NCI-H1417 (cell line): ENCODE results near the gene TNS3.

Source experiments
- DNase-seq, 3 experiments: peaks; one replicate each; lab custom pipeline; 2025; lab: John Stamatoyannopoulos, UW

TNS3 gene

DNA sequence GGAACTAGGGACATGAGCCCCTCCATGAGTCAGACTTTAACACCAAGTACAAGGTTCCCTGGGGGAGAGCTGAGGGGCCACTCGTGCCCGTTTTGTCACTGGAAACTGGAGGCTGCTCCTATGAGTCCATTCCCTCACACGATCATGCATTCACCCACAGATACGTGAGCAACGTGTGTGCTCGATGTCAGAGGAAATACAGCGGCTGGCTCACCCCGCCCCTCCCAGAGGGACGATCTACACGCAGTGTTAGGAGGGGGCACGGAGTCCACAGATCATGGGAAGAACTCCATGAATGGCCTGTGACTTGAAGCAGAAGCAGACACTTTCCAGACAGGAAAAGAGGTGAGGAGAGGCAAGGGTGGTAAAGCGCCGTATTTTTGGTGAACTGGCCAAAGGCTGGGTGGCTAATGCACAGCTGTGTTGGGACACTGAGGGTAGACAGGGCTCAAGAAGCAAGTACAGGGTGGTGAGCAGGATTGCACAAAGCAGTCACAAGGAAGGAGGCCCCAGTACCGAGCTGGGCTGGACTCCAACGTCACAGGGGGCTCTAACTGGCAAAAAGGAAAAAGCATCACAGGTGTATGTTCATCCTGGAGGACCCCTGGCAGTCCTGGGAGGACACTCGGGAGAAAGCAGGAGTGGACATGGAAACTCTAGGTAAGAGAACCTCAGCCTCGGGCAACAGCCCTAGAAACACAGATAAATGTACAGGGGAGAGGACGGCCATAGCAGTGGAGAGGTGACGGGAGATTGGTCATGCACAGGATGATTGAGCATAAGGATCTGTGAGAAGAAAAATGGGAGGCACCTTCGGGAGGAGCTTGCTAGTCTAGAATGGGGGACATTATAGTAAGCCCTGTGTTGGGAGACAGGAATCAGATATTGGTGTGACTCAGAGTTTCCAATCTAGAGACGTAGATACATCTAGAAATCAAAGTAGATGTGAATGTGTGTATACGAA, 41.2 kb downstream of the TNS3 start:
- DNase-seq, result no peak

DNA sequence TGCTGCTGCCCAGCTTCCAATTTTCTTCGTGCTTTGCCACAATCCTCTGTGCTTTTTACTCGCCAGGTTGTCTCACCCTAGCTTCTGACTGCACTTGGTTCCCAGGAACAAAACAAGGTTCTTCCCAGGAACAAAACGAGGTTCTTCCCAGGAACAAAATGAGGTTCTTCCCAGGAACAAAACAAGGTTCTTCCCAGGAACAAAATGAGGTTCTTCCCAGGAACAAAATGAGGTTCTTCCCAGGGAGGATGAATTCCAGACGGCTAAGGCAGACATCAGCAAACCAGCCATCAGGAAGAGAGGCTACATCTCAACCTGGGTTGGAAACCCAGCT, 41.9 kb downstream of the TNS3 start:
- DNase-seq, result no peak

DNA sequence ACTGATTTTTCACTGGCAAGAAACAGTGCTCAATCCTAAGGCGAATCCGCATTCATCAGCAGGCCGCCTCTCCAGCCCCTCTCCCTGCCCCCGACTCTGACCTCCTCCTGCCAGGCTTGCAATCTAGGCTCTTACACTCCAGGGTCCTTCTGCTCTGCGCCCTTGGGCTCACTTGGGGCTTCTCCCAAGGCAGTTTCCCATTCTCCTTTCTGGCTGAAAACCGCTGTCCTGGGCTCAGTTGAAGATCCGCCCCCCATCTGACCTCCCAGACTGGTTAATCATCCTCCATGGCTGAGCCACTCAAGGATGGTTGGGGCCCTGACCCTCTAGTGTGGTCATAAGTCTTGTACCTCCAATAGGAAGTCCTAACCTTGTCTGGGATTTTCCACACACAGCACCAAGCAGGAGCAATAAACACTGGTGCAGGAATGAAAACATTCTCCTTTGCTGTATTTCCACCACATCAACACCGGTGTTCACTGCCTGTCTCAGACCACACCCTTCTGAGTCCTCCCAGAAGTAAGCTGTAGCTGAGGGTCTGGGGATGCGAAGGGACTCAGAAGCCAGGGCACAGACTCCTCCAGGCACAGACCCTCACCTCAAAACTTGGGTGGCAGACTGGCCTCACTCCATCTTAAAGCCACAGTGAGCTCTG, 42.4 kb downstream of the TNS3 start:
- no peak for DNase-seq

DNA sequence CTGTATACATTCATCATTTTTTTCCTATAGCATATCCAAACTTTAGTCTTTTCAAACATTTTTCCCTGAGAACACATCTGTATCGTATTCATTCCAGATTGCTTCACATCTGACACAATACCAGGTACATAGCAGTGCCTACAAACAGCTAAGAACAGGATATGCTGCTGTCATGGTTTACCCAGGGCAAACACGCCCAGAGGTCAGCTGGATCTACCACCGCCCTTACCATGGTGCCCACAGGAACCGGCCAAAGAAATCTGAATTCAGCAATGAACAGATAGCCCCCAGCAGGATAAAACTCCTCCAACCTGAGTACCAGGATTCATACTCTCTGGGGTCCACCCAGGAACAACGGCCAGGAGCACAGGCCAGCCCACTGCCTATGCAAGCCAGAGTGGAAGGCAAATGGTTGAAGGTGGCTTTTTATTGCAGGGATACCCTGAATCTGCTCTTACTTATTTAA, 43.0 kb downstream of the TNS3 start:
- no peak for DNase-seq

DNA sequence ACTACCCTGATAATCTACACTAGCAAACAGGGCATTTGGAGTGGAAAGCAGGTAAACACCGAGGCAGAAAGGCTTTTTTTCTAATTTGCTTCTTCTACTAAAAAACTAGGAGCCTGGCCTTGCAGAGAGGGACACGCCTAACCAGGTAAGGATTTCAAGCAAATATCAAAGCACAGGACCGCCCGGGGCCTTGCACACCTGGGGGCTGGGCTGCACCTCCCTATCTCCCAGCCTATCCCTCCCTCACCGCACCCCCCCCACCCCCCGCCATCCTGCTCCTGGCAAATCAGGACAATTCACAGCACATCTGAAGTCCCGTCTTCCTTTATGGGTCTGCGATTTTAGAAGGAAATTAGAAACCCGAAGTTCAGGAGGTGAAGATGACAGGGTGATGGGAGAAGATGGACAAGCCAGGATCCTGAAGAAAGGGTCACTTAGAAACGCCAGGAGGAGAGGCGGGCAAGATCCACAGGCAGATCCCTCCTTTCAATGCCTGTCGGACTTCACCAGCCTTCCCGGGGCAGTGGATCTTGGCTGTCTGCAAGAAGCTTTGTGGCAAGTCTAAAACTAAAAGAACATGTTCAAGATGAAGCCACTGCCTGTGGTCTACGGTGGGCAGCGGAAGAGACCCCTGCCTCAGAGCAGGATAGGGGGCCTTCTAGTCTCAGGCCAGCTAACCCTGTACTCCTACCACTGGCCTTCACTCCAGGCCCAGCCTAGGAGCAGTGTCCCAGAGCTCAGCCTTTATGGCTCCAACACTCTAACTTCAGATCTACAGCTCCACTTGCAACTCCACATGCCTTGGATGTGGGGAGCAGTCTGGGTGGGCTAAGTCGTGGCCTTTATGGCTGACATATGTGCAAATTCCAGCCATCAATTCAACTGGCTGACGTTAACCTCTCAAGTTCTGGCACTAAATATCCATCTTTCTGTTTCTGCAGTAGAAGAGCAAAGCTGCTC, 43.9 kb downstream of the TNS3 start:
- DNase-seq, result no peak

DNA sequence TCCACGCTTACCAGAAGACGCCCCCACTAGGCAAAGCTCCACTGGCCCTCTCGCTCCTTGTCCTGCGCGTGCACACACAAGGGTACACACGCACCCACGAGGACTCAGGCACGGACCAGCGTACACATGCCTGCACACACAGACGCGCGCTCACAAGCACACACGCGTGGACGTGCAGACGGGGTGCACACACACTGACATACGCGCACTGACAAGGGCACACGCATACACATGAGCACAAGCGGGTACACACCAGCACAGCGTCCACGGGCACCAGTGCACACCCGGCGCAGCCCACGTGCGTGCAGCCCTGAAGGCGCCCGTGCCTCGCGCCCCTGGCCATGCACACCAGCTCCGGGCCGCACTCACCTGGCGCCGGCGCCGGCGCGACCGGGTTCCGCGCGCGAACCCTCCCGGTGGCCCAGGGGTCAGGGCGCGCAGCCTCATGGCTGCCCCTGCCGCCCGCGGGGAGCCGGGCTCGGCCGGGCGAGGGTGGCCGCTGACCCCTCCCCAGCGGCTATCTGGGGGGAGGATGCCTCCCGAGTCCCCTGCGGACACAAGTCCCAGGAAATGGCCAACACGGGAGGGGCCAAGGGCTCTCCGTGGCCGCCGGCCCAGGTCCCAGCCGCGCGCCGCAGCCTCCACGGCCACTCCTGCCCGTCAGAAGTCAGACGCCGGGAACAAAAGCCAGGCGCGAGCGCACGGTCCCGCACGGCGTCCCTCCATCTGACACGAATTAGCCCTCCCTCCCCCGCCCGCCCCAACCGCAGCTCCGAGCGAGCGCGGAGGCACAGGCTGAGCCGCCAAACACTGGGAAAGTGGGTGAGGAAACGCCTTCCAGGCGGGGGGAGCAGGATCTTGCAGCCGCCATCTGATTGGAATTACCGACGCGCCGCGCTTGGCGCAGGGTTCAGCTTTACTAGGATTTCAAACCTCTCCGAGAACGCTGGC, 45.0 kb downstream of the TNS3 start:
- DNase-seq, result no peak

DNA sequence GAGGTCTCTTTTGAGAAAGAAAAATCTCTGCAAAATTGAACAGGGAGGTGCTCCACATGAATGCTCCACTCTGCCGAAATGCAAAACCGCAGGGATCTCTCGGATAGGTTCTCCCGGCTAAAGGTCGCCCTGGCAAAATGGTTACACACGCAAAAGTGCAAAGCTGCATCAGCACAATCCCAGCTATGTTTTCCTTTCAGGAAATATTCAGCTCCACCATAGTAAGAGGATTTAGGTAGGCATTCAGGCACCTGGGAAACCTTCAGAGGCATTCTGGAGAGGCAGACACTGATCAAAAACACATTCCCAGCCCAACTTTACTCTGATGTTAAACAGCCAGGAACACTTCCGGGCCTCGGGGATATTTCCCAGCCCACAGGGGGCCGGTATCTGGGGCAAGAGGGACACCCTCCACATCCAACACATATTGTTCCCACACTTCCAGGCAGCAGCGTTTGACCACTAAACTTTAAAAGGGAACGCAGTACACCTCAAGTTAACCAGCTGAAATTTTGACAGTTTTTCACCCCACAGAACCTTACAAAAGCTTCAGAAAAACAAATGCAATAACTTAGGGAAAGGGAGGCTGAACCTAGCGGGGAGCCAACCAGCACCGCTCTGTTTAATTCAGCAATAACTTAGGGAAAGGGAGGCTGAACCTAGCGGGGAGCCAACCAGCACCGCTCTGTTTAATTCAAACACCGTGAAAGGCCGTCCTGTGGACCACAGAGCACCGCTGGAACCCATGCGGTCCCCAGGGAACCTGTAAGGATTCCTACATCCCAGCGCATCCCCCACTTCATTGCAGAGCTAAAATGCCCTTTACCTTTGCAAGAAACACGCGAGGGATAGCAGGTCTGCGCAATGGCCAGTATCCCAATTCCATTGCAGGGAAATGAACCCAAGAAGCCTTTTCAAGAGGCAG, 45.9 kb downstream of the TNS3 start:
- DNase-seq, result no peak

DNA sequence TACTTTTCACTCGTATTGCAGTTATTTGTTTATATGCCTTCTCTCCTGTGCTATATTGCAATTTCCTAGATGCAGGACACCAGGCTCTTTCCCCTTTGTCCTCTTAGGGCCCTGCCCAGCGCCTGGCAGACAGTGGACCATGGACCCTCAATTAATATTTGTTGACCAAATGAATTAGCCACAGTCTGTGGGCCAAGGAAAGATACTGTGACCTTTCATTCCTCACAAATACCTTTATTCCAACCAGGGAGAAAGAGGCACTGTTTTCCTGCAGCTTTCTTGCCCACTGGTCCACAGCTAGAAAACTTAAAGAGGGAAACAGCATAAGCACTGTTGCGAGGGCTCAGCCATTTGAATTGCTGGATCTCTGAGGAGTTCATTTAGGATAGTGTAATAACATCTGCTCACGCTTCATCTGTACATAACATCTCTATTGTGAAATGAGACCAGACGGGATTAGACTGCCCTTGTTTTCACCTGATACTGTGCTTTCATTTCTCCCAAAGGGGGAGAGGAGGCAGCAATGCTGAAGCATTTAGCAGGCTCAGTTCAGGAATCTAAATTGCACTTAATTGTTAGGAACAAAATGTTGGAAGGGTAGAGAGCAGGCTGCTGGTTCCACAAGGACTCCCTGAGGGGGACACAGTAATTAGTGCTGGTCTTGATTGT, 46.7 kb downstream of the TNS3 start:
- no peak for DNase-seq

DNA sequence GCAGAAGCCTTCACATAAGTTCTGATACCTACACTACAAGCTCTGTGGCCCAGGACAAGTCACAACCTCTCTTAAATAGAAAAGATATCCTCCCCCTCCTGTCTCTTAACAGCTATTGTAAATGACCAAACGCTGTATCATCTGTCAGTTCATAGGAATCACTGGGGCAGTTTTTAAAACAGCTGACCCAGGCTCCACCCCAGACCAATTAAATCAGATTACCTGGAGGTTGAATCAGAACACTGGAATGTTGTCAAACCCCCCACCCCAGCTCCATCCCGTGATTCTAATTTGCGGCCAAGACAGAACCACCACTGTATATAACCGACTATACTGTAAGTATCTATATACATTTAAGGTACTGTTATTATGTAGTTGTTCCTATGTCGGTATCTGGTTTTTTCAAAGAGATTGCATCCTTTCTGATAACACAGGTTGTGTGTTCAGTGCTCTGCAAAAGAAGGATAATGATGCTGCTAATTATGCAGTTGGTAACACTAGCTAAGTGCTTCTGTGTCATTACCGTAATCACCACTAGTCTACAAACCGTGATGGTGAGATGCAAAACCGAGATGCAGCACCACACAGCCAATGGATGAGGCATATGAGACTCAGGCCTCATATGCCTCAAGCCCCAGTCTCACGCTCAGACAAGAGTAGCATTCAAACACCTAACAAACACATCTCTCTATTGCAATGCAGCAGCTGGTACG, 47.4 kb downstream of the TNS3 start:
- peak in 1 of 3 experiments; percentile 44 for DNase-seq

DNA sequence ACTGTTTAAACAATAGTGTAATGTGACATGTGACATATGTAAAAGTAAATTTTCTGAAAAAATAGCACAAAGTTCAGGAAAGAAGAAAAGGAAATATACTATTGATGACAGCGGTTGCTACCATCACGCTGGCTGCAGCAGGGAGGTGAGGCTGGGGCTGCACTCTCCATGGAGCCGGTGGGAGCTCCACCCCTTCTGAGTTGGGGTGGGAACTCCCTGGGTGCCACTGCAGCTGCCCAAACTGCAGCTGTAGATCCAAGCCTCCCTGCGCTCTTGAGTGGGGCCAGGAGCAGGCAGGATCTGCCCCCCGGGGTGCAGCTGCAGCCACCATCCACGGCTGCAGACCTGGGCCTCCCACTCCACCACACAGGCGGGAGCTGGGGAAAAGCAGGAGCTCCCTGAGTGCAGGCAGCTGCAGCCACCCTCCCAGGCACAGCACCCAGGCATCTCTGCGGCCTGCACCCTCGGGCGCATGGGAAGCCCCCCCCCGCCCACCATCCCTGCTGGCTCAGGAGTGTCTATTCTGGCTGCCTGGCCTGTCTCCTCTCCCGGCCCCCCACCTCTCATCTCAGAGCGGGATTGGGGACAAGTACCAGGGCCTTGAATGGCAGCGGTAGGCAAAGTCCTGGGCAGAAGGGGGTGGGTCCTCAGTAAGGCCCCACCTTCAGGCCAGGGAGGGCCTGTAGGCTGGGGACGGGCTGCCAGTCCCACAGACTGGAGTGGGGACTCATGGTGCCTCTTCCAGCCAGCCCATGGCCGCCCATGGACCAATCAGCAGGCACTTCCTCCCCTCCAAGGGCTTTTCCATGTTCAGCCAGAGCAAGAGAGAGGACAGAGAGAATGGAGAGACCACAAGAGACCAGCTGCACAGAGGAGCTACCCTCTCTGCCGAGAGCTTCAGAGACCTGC, 50.1 kb downstream of the TNS3 start:
- no peak for DNase-seq

DNA sequence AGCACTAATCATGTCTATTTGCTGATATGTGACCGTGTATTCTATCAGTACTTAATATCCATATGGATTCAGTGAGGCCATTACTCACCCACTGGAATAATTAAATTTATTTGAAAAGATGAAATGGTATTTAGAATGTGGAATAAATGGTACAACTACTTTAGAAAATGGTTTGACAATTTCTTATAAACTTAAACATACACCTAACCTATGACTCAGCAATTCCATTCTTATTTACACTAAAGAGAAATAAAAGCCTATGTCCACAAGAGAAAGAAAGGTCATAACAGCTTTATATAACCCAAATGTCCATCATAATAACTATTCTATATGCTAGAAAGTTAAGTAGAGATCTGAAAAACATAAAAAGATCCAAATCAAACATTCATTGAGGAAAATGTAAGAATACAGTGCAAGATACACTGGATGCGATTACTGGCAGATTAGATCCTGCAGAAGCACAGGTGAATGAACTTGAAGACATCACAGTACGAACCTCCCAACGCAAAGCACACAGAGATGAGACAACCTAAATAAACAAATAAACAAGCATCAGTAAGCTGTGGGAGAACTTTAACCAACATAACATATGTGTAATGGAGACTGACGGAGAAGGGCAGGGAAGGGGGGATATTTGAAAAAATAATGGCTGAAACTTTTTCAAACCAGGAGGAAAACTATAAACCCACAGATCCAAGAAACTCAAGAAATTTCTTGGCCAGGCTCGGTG, 51.9 kb downstream of the TNS3 start:
- DNase-seq, result no peak

DNA sequence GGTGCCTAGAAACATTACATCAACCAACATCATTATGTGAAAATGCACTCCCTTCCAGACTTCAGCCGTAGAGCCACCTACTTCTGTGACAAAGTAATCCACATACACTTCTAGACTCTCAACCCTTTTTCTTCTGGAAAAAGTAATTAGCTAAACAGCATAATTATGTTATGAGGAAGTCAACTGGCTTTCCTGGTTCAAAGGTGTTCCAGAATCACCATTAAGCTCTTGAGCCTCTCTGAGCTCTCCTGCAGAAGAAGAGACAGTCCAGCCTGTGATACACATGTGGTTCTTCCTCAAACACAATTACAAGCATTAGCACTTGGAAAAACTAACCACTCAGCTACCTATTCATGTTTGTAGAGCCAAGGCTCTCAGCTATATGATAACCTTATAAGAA, 52.5 kb downstream of the TNS3 start:
- no peak for DNase-seq

DNA sequence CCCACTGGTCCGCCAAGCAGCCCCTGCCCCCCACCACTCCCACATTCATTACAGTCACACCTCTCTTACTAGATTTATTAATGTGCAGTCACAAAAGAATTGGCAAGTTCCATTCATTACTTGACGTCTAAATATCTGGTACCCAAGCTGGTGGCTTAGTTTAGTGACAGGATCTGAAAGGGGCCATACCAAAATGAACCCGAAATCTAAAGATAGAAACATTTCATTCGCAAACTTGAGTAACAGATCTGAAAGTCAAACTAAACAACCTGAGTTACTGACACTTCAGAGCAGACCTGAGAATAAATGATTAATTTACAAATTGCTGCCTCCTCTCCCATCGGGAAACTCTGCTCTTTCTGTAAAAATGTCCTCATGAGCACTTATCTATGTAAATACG, 53.4 kb downstream of the TNS3 start:
- no peak for DNase-seq

DNA sequence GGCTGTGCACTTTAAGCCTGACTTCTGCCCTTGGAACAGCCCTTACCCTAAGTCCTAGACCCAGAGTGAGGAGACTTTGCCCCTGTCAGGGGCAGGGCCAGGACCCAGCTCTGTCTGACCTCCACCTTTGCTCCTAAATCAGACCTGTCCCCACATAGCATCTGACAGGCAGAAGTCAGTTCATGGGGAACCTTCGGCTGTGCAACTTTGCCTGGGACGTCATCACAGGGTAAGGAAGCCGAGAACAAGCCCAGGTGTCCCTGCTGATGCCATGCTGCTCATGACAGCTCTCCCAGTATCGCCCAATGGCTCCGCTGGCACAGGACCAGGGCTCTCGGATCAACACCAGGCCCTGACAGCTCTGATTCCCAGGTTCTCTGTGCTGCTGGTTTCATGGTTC, 55.4 kb downstream of the TNS3 start:
- no peak for DNase-seq

DNA sequence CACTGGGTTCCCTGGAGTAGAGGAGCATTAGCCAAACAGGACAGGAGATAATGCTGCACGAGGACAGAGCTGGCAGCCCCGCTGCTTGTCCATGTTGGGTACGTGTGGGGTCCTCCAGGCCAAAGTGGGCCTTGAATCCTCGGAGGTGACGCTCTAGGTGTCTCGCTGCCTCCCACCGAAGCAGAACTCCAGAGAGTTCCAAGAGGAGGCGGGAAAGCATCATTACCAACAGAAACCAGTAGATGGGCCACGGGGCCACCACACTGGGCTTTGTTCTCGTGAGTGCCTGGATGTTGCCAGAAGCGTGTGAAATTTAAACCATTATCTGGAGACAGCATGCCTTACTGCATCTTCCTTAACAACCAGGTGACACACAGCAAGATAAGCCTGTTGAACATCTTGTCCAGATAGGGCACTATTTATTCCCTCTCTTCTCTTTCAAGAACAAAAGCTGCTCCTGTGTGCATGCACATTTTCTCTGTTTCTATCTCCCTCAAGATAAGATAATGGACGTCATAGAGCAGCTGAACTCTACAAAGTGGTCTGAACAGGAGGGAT, 56.8 kb downstream of the TNS3 start:
- no peak for DNase-seq

DNA sequence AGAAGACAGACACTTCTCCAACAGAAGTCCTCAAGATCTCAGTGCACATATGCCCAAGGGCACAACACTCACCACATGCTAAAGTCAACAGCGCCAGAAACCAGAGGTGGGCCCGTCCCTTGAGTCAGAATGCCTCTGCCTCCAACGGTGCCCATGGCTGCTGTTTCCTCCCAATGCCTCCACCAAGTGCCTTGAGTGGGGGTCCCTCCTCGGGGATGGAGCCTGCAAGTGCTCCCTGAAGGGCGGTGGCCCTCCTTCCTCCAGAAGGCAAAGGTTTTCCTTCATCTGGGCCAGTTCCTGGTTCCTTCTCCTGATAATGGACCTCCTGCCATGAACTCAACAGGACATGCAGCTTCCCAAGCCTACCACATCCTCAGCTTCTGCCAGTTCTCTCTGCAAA, 58.5 kb downstream of the TNS3 start:
- no peak for DNase-seq
